Kidney glomerular epithelial cell (primary cell): Measurements from ENCODE around the gene PDE9A.

Source experiments
- DNase-seq: peaks from one replicate; lab custom pipeline; 2025; lab: John Stamatoyannopoulos, UW

The PDE9A gene

DNA sequence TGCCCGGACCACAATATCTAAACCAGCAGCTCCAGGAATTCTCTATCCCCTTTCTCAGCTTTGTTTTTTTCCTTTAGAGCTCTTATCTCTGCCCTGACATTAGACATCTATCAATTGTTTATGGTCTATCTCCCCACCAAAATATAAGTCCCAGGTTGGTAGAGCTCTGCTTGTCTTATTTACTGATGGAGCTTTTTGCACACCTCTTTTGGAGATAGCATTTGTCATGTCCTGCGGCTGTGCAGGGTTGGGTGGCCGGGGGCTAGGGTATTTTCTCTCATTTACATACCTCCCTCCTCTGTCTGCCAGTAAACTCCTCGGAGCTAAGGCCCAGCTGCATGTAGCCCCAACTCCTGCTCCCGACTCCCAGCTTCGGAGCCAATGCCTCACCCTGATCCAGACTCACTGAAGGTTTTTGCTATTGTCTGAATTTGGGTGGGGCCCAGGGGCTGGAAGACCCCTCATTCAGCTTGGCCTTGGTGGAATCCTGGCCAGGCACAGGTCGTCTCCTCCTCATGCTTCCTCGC is 11.1 kb upstream of the PDE9A start:
- no peak for DNase-seq

DNA sequence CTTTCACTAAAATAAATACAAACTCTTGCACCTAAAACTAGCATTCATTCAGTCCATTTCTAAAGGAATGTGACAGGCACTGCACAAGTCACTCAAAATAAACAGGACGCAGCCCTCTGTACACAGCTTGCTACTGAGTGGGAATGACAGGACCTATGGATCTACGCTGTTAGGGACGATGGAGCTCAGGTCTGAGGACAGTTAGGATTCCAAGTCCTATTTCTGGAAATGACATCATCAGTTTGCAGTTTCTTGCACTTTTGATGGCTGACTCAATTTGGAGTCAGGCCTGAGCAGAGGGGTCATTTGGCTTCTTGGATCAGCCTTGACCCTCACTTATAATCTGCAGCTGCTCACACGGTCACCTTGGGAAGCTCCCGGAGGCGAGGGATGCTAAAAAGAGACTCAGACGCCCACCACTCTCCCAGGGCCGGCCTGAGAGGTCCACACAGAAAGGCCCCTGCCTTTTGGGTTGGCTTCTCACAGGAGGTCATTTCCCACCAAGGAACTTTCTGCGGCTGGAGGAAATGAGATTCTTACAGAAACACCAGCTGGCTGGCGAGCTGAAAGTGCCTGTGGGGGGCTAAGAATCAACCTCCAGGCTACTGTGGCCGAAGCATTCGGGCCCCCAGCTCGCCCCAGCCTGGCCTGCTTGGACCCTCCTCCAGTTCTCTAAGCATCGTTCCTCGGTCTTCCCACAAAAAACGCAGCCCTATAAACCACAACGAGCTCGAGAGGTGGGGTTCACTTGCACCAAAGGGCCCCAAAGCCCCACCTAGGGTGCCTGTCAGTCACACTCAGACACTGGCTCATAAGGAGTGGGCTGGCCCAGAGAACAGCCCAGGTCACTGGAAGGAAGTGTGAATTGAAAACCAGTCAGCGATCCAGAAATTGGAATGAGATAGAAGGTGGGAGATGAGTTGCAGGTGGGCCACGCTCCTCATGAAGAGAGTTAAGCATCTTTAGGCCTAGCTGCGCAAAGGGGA is 8.9 kb upstream of the PDE9A start:
- peak; percentile 11 for DNase-seq

DNA sequence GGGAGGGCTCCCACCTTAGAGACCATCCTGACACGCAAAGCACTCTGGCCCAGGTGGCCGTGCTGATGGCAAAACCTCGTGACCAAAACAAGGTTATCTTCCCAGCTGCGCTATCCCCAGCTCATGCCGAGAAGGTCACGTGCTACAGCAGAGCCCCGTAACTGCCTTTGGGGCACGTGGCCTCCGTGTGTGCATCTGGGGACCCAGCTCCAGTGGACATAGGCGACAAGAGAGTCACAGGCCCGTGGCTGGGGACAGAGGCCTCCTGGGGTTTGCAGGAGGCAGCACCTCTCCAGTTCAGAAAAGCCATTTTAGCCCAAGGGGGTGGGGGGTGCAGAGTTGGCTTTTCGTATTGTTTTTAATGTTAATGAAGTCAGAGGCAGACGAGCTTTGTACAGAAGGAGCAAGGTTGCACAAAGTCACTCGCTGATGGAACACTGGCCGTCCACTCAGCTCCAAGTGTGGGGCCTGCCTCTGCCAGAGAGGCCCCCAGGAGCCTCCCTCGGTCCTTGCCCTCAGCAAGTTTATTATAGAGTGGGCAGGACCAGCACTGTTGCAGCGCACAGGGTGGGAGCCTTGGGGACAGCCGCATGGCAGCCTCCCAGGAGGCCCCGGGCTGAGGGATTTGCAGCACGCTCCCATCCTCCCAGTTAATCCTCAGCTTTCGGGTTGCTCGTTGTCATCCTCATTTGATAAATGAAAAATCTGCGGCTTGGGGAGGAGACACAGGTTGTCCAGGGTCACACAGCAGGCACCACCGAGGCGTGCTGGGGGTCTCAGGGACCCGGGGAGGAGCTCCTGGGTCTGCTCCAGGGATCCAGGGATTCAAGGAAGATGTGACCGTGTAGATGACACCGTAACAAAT is 8.0 kb upstream of the PDE9A start:
- DNase-seq, result no peak

DNA sequence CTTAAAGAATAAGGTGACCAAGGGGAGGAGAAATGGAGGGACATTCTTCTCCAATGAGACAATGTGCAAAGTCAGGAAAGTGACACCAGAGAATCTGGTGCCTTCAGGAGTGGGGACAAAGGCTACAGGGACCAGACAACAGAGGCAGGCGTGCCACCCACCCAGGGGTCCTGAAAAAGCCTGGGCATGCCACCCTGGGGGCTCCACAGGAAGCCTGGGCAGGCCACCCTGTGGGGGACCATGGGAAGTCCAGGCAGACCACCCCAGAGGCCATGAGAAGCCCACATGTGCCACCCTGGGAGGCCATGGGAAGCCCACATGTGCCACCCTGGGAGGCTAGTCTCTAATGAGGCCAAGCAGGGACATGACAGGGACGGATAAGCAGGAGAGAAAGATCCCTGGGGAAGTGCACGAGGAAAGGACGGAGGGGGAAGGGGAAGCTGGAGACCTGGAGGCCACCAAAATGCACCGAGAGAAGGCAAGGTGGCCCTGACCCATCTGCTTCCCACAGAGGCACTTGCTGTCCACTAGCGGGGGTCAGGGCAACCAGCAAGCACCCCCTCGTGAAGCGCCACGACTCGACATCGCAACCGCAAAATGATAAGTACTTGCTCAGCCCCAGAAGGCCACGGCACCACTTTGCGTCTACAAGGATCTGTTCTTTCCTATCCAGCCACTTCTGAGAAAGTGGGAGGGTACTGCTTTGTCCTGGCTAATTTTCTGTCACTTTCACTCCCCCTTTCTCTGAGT is 7.2 kb upstream of the PDE9A start:
- no peak for DNase-seq

DNA sequence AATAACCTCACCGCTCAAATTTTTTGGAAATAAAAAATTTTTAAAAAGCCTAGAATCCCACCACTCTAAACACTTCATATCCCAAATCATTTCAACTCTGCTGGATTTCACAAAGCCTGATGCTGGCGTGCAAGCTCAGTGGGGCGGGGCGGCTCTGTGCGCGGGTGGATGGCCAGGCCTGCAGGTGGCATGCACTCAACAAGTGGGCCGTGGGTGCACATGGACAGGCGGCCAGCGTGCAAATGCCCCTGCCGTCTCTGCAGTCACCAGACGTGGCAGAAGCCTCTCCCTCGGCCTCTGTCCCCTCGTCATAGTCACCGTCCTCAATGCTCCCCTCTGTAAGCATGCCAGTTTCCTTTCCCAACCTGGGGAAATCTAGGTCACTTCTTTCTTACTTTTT is 6.6 kb upstream of the PDE9A start:
- DNase-seq, result no peak

DNA sequence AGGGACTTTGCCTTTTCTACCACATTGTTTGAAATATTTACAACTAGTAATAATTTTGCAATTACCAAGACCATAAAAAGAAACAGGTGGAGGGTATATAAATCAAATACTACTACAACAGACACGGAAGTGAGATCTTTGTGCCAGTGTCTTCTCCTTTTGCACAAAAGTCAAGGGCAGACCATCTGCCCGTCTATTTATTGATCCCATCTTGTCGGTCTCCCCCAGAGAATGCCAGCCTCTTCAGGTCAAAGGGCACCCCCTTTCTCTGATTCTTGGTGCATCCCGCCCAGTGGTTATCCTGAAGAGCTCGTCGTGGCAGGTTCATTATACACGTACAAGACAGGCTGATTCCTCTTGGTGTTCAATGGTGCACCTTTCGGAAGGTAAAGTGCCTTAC is 4.8 kb upstream of the PDE9A start:
- DNase-seq, result no peak

DNA sequence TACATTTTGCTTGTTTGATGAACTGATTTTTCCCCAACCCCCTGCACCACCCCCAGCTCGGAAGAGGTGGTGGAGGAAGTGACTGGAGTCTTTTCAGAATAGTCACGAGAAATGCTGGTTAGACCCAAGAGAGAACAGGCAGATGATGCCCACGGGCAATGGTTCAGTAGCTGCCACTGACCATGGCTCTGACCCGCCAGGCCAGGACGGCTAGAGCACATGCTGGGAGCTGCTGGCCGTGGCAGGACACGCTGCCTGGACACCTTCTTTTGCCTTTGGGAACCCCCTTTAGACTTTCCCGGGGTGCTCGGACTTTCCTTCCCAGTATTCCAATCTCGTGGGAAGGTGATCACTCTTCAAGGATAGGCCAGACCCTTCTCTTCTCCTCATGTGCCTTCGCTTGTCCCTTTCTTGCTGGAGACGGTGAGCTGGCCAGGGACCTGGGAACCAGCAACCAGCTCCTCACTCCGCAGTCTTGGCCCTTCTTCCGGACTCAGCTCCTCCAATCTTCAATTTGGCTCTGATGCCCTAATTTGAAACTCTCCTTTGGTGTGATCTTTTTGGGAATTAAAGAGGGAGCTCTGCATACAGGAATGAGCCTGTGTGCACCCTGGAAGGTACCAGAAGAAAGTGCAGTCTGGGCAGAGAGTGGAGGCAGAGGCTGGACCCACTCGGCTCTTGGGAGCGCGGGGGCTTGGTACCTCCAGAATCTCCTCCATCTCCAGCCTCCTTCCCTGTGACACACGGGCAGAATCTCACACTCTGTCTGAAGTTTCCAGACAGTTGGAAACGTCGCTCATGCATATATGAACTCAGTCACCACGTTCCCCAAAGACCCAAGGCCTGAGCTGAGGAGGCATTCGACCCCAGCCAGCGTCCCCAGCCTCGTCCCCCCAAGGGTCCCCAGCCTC is 4.0 kb upstream of the PDE9A start:
- DNase-seq, result no peak

DNA sequence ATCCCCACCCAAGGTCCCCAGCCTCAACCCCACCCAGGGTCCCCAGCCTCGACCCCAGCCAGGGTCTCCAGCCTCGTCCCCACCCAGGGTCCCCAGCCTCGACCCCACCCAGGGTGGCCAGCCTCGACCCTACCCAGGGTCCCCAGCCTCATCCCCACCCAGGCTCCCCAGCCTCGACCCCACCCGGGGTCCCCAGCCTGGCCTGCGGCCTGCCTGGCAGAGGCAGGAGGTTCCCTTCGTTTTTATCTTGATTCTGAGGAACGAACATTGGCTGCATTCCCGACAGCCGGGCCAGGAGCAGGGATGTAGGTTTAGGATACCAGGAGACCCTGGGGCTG is 3.4 kb upstream of the PDE9A start:
- DNase-seq, result no peak

DNA sequence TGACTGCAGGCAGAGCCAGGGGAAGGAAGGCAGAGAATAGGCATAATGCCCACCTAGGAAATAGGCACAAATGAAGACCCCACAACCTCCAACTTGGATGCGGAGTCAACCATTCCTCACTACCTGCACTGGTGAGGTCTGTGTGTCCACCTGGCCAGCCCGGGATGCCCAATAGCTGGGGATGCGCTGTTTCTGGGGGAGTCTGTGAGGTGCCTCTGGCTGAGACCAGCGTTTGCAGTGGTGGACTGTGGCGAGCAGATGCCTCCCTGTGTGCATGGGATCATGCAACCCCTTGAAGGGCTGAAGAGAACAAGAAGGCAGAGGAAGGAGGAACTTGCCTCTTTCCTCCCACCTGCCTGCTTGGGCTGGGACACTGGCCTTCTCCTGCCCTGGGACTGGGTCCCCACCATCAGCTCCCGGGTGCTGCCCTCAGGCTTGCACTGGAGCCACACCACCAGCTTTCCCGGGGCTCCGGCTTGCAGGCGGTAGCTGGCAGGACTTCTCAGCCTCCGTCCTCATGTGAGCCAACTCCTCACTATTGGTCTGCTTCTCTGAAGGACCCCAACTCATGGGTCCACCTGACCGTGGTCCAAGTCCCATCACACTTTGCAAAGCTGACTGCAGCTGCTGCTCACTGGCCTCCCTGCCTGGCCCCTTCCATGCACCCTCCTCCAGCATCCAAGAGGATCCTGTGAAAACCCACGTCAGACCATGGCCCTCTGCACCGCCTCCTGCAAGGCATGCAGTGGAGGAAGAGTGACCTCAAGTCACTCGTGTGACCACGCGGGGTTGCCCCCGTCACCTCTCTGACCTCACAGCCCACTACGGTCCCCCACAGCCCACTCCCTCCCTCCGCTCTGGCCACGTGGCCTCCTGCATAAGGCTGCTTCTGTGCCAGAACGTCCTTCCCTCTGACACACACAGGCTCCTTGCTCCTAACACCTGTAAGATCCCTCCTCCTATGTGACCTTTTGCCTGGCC is 2.7 kb upstream of the PDE9A start:
- DNase-seq, result no peak

DNA sequence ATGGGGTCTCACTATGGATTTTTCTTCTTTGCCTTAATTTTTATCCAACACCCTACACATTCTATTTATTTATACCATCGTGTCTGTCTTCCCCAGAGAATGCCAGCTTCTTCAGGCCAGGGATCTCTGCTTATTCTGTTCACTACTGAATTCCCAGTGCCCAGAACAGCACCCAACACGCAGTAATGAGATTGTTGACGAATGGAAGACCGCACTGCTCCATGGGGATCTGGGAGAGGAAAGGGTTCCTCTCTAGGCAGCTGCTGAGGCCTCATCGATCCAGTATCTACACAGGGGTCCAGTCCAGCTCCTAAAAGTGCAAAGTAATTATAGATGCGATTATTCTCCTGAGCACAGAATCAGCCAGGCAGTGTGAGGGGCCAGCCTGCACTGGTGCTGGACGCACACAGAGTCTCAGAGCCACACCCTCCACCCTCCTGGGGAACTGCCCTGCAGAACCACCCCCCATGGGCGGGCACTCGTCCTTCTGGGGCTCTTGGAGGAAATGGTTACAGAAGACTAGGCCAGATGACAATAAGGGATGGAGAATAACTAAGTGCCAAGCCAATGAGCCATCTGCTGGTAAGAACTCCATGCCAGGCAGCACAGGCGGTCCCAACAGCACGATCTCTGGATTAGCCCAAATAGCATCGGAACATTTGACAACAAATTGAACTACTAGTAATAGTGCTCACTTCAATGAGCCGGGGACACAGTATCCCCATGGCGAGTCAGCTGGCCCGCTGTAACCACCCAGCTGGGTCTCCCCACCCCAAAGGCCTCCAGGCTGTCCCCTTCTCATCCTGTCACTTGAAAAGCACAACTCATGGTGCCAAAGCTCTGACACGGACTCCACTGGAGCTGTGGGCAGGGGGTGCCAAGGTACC is 1.7 kb upstream of the PDE9A start:
- no peak for DNase-seq

DNA sequence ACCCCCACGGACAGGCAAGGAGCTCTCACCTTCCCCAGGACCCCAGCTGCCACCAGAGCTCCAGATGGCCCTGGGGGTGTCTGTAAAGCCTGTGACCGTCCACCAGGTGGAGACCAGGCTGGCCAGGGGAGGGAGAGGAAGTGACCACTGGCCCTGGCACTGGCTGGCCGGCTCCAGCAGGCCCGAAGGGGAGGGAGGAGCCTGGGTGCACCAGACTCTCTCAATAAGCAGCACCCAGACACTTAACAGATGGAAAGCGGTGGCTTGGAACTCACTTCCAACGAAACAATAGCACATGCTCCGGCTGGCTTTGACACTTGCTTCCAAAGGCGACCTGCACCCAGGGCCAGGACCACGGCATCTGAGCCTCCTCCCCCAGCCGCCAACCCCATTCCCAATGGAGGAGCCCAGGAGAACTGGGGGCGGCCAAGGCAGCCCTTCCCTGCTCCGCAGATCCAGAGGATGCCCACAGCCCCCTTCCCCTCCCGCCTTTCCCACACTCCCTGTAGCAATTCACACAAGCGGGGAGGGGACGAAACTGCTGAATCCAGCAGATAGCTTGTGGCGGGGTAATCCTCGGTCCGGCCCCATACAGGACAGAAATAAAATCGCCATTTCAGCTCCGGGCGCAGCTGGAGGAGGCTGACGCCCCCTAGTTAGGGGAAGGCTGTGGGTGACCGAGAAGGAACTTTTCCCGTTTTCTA is 742 bp upstream of the PDE9A start:
- DNase-seq, result peak; percentile 41

DNA sequence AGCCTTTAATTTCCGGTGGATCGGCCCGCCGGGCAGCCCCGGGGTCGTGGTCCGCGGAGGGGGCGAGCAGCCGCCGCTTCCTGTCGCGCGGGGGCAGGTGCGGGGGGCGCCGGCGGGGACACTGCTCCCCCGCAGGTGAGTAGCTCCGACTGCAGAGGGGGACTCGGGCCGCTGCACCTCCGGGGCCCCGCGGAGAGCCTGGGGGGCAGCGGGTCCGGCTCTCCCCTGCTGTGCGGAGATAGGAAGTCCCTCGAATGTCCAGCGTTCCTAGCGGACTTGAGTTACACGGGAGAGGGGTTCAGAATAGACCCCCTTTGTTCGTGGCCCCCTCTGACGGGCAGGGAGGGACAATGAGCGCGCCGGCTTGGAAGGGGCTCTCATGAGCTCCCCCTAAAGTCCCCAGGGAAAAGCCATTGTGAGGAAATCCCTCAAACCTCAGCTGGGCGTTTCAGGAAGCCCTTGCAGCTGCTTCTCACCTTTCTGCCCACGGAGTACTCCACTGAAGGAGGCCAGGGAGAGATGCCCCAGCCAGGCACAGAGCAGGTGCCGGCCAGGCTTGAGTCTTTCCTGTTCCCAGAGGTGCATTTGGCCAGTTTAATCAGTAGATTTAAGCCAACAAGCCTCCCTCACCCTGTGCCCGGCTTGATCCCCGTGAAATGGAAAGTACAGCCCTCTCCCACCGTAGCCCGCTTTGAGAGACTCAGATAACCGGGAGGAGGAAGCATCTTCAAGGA is 925 bp downstream of the PDE9A start:
- no peak for DNase-seq

DNA sequence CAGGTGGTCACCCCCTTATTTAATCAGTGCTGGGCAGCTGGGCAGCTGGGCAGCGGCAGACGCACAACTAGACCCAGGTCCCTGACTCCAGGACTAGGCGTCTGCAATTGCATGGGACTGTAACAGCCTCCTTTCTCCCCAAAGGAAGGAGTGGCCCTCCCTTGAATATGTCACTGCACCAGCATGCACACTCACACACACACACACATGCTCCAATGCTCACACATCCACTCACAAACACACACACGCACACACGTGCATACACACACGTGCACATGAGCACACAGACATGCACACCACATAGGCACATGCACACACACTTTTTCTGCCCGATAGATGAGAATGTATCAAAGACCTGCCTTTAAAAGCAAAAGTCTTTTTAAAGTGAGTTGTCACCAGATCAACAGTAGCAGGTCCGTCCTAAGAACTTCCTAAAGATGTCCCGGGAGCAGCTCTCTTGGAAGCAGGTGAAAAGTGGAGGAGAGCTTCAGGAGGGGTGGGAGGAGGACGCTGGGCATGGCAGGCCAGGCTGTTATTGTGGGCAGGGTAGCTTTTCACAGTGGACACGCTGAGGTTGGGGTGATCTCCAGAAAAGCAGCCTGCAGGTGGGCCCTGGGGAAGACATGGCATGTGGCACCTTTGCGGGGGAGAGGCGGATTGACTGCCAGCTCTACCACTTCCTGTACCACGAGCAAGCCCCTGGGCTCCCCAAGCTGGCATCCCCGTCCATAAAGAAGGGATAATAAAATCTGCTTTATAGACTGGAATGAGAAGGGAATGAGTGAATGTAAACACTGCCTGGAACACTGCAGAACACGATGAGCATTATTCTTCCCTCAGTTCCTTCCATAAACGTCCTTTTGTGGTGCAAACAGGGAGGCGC is 1.7 kb downstream of the PDE9A start:
- no peak for DNase-seq

DNA sequence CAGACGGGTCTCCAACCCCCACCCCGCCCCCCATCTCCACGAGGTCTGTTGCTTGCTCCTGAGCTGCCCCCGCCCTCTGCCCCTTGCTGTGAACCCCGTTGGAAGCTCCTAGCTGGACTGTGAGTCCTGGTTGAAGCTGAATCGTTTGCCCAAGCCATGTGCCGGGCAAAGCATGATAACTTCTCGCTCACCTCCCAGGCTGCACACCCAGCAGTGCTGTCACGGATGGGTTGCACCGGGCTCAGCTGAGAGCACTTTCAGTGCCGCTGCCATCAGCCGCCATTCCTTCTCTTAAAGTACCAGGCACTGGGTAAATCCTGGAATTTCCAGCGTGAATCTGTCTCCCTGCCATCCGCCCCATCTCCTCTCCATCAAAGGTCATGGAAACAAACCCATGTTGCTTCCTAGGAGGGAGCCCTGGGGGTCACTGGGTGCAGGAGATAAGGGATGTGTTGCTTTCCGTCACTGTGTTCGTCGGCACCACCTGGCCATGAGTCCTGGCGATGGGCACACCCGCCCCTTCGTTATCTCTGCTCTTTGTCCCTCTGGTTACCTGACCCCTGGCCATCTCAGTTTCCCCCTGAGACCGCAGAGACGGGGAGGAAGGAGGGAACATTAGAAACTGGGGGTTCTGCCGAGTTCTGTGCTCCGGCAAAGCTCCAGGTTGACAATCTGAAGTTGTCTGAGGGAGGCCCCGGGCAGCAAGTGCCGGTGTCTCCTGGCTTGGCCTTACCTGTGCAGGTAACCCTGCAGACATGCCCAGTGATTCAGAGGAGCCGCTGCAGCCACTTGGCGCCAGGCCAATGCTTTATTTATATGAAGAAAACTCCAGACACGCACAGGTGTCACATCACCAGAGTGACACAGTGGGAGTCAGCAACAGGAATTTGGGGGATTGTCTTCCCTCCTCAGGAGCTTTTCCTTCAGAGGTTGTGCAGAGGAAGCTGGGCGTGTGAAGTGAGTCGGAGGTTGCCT is 2.7 kb downstream of the PDE9A start:
- DNase-seq, result peak; percentile 43

DNA sequence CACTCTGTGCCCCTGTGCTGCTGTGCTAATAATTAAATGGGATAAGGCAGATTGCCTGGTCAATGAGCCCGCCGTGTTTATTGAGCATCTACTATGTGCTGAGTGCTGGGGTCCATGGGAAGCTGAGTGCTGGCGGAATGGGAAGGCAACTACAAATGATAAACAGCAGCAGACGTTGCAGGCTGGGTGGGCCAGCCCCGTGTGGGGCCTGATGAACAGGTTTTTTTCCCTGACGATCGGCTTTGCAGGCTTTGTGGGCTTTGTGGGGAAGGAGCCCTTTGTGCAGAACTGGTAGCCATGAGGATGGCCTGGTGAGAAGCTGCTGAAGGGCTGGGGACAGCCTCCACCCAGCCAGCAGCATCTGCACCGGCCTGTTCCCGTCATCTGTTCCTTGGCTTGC is 3.5 kb downstream of the PDE9A start:
- DNase-seq, result no peak
